Activated CD4-positive, alpha-beta T cell treated with anti-CD3 and anti-CD28 coated beads, Interleukin-2, Interleukin-4, amounts not matched to agents 100 ng/mL and 50 ng/mL, durations not matched to agents 16 hours and 8 hours (primary cell): ENCODE measurements around the gene KRT72.

Source experiments
- DNase-seq: peaks from one replicate; pipeline ENCODE4 v3.0.0-alpha.2; 2020; ENCODE audit warnings: low spot score

The KRT72 gene

GRCh38 chr12:52630008-52630500 is 28.8 kb upstream of the KRT72 start:
- DNase-seq, result no peak

GRCh38 chr12:52629281-52630007 is 28.2 kb upstream of the KRT72 start:
- DNase-seq, result no peak

GRCh38 chr12:52628841-52629240 is 27.6 kb upstream of the KRT72 start:
- no peak for DNase-seq

- no peak for DNase-seq
Measured at GRCh38 chr12:52628111-52628507, 26.8 kb upstream of the KRT72 start.

- DNase-seq, result no peak
Measured at GRCh38 chr12:52627395-52628110, 26.3 kb upstream of the KRT72 start.

GRCh38 chr12:52622349-52622748 is 21.1 kb upstream of the KRT72 start:
- DNase-seq, result no peak

GRCh38 chr12:52618866-52619265 is 17.6 kb upstream of the KRT72 start:
- no peak for DNase-seq

GRCh38 chr12:52618216-52618615 is 17.0 kb upstream of the KRT72 start, which contains the start of gene KRT73:
Gene KRT73 (minus strand): TSS chr12:52618559. CDS start chr12:52618524, 35 bp downstream.
- DNase-seq, result no peak

- DNase-seq, result no peak
Measured at GRCh38 chr12:52617403-52617785, 16.1 kb upstream of the KRT72 start.

GRCh38 chr12:52616680-52617402 is 15.6 kb upstream of the KRT72 start:
- no peak for DNase-seq

- DNase-seq, result no peak
Measured at GRCh38 chr12:52615912-52616311, 14.6 kb upstream of the KRT72 start.

GRCh38 chr12:52615208-52615868 is 14.1 kb upstream of the KRT72 start:
- DNase-seq, result no peak

- DNase-seq, result no peak
Measured at GRCh38 chr12:52614381-52615207, 13.3 kb upstream of the KRT72 start.

- DNase-seq, result no peak
Measured at GRCh38 chr12:52613384-52614030, 12.2 kb upstream of the KRT72 start.

- no peak for DNase-seq
Measured at GRCh38 chr12:52612431-52613383, 11.4 kb upstream of the KRT72 start.

- DNase-seq, result no peak
Measured at GRCh38 chr12:52611080-52611468, 9.8 kb upstream of the KRT72 start.

GRCh38 chr12:52608826-52609630 is 7.8 kb upstream of the KRT72 start:
- DNase-seq, result no peak

- DNase-seq, result no peak
Measured at GRCh38 chr12:52608161-52608560, 6.9 kb upstream of the KRT72 start.

GRCh38 chr12:52607314-52607713 is 6.1 kb upstream of the KRT72 start:
- DNase-seq, result no peak
